Peyer's patch (tissue), 4 donors: ENCODE data around the gene APOA4.

ENCODE experiments used
- POLR2A ChIP-seq, 2 donors: fragments of 450-650 bp; IDR thresholded peaks; one replicate each; pipeline ENCODE4 v1.5.1; 2017; ENCODE audit warnings: antibody characterized with exemption in 2 of 2, mild to moderate bottlenecking in 2 of 2, moderate library complexity in 2 of 2
- TF ChIP-seq, protein P1 (sequence below), 6 experiments: fragments of 450-650 bp in 4 of 6; fragments of 200-600 bp in 2 of 6; sonication (generic) in 1 of 6; IDR thresholded peaks; one replicate each; pipeline ENCODE4 v1.5.1; 2017 to 2019; ENCODE audit warnings: antibody characterized with exemption in 6 of 6, mild to moderate bottlenecking in 3 of 6, moderate library complexity in 1 of 6

- TF ChIP-seq POLR2A (IDR thresholded peaks at IDR 0.05): no peak
- TF ChIP-seq, protein P1, sequence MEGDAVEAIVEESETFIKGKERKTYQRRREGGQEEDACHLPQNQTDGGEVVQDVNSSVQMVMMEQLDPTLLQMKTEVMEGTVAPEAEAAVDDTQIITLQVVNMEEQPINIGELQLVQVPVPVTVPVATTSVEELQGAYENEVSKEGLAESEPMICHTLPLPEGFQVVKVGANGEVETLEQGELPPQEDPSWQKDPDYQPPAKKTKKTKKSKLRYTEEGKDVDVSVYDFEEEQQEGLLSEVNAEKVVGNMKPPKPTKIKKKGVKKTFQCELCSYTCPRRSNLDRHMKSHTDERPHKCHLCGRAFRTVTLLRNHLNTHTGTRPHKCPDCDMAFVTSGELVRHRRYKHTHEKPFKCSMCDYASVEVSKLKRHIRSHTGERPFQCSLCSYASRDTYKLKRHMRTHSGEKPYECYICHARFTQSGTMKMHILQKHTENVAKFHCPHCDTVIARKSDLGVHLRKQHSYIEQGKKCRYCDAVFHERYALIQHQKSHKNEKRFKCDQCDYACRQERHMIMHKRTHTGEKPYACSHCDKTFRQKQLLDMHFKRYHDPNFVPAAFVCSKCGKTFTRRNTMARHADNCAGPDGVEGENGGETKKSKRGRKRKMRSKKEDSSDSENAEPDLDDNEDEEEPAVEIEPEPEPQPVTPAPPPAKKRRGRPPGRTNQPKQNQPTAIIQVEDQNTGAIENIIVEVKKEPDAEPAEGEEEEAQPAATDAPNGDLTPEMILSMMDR (IDR thresholded peaks at IDR 0.05): no peak
Measured at GRCh38 chr11:116871248-116871647, 48.1 kb upstream of the APOA4 start.
